Gastrocnemius medialis (tissue), 4 donors: ENCODE results near the gene MAPK4.

Experiments used
- CTCF ChIP-seq, 5 experiments: fragments of 450-650 bp in 3 of 5; fragments of 200-600 bp in 2 of 5; sonication (generic) in 2 of 5; IDR thresholded peaks in 4 of 5; conservative IDR thresholded peaks in 1 of 5; 1 replicate in 4 of 5; 2 replicates in 1 of 5; pipeline ENCODE4 v1.5.1; 2016 to 2019; ENCODE audit warnings: antibody characterized with exemption in 5 of 5, mild to moderate bottlenecking in 3 of 5, moderate library complexity in 3 of 5
- POLR2A ChIP-seq, 2 donors: fragments of 450-650 bp; IDR thresholded peaks; one replicate each; pipeline ENCODE4 v1.6.1; 2017; ENCODE audit warnings: antibody characterized with exemption in 2 of 2, mild to moderate bottlenecking in 2 of 2, moderate library complexity in 2 of 2

GRCh38 chr18:50563376-50563775 is 3.5 kb downstream of the MAPK4 start:
- TF ChIP-seq CTCF (IDR thresholded peaks at IDR 0.05 in 4 of 5, conservative IDR thresholded peaks at IDR 0.05 in 1 of 5) (no peak), POLR2A (IDR thresholded peaks at IDR 0.05) (no peak)
